ENCODE measurements around the gene CDC42BPA.

- no peak for TF ChIP-seq FOSL1 (CRISPR knock-in tag; IDR thresholded peaks at IDR 0.05; ENCODE audit: borderline replicate concordance)
- no peak for TF ChIP-seq EED (CRISPR knock-in tag; IDR thresholded peaks at IDR 0.05)
- TF ChIP-seq NFRKB (IDR thresholded peaks at IDR 0.05): no peak
- no peak for TF ChIP-seq CTCF (CRISPR knock-in tag; IDR thresholded peaks at IDR 0.05)
- no peak for TF ChIP-seq TP53 (CRISPR knock-in tag; conservative IDR thresholded peaks at IDR 0.05)
Measured at GRCh38 chr1:227323171-227323966, 5.1 kb upstream of the CDC42BPA start.
